ENCODE data around the gene SLFN11.

- no peak for TF ChIP-seq CTCF (IDR thresholded peaks at IDR 0.05)
- no peak for TF ChIP-seq ZFX (IDR thresholded peaks at IDR 0.05; ENCODE audit: borderline replicate concordance)
Measured at GRCh38 chr17:35359398-35359797, 14.0 kb downstream of the SLFN11 start.

Data from 22Rv1 (cell line).